Karpas-422 (cell line): ENCODE data around the gene SNX27. TPM values are rescaled to one million over a fixed set of nuclear protein-coding genes. Genes with fewer than 3 reads are reported as not detected.

ENCODE experiments used
- DNase-seq: peaks from one replicate; pipeline ENCODE4 v3.0.0-alpha.2; 2015
- H2AFZ ChIP-seq: fragments of 200-600 bp; sonication (generic); 2 replicates; pipeline ENCODE4 v1.6.1; 2014; ENCODE audit warnings: antibody characterized with exemption, low read length, mixed read lengths
- H3K27ac ChIP-seq: fragments of 200-600 bp; sonication (generic); 2 replicates; pipeline ENCODE4 v1.5.1; 2014; ENCODE audit warnings: mild to moderate bottlenecking, low read length, moderate library complexity
- H3K27me3 ChIP-seq: fragments of 200-600 bp; sonication (generic); 2 replicates; pipeline ENCODE4 v1.6.1; 2014; ENCODE audit warnings: low read length, mixed read lengths
- H3K36me3 ChIP-seq: fragments of 200-600 bp; sonication (generic); 2 replicates; pipeline ENCODE4 v1.6.1; 2014; ENCODE audit warnings: low read length, mixed read lengths; ENCODE audit not compliant: insufficient read depth
- H3K4me1 ChIP-seq: fragments of 200-600 bp; sonication (generic); 2 replicates; pipeline ENCODE4 v1.6.1; 2014; ENCODE audit warnings: mild to moderate bottlenecking, low read length, mixed read lengths
- H3K4me2 ChIP-seq: fragments of 200-600 bp; sonication (generic); 2 replicates; pipeline ENCODE4 v1.6.1; 2014; ENCODE audit warnings: low read length, low read depth, mild to moderate bottlenecking; ENCODE audit not compliant: poor library complexity, severe bottlenecking
- H3K4me3 ChIP-seq: fragments of 200-600 bp; sonication (generic); 2 replicates; pipeline ENCODE4 v1.5.1; 2014; ENCODE audit warnings: mild to moderate bottlenecking, antibody characterized with exemption, low read length, mixed read lengths
- H3K79me2 ChIP-seq: fragments of 200-600 bp; sonication (generic); 2 replicates; pipeline ENCODE4 v1.6.1; 2014; ENCODE audit warnings: mild to moderate bottlenecking, low read length, mixed read lengths
- H3K9ac ChIP-seq: fragments of 200-600 bp; sonication (generic); 2 replicates; pipeline ENCODE4 v1.6.0; 2014; ENCODE audit warnings: low read length
- H3K9me2 ChIP-seq: fragments of 200-600 bp; sonication (generic), shearing (Covaris generic); replicated peaks from 2 replicates; pipeline ENCODE4 v1.6.0; 2014; ENCODE audit warnings: mild to moderate bottlenecking, low read length, moderate library complexity; ENCODE audit not compliant: insufficient read depth
- H3K9me3 ChIP-seq: fragments of 300-700, 200-600 bp; sonication (generic); 2 replicates; pipeline ENCODE4 v1.6.1; 2014; ENCODE audit warnings: low read length, mixed read lengths
- H4K20me1 ChIP-seq: fragments of 200-600 bp; sonication (generic); 2 replicates; pipeline ENCODE4 v1.6.1; 2014; ENCODE audit warnings: mild to moderate bottlenecking, antibody characterized with exemption, low read length, low read depth; ENCODE audit not compliant: insufficient read depth
- total RNA-seq: library from RNA; depleted of rRNA; stranded (reverse); fragments of >200 nt; shearing (Covaris generic); gene quantifications from 2 replicates; pipeline ENCODE4 v1.2.3, GENCODE V29; 2014; ENCODE audit warnings: low replicate concordance

Gene SNX27
- total RNA-seq, 1 experiment from 2014 or later: 40.4 TPM

DNA sequence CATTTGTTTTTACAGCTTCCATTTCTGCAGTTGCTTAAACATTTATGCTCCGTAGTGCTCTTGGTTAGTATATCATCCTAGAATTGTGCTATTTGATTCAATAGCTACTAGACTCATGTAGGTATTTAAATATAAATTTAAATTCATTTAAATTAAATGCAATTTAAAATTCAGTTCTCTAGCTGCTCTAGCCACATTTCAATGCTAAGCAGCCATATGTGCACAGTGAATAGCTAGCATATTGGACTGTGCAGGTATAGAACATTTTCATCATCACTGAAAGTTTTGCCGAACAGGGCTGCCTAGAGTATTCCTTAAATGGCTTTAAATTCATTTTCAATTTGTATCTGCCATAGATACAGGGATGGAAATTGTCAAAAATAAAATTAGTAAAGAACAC is 72.3 kb downstream of the SNX27 start:
- DNase-seq: no peak
- H3K27ac ChIP-seq: no peak overlapping the region
- H3K27me3 ChIP-seq: no peaks in the 10 kb centered on the region
- H3K36me3 ChIP-seq: 0 out of 2 replicates have a peak, but pooled peaks cover 4% of the 10 kb centered on the region
- no peak overlapping the region for H2AFZ ChIP-seq
- no peaks in the 10 kb centered on the region for H3K4me1 ChIP-seq
- H3K4me3 ChIP-seq: no peak overlapping the region
- H3K9ac ChIP-seq: no peak overlapping the region
- no peak overlapping the region for H3K4me2 ChIP-seq
- no peaks in the 10 kb centered on the region for H3K9me3 ChIP-seq
- H3K79me2 ChIP-seq: peaks cover 4% of the 10 kb centered on the region; the same call in 1 of the 2 replicates
- H3K9me2 ChIP-seq: no peaks in the 10 kb centered on the region
- no peaks in the 10 kb centered on the region for H4K20me1 ChIP-seq

DNA sequence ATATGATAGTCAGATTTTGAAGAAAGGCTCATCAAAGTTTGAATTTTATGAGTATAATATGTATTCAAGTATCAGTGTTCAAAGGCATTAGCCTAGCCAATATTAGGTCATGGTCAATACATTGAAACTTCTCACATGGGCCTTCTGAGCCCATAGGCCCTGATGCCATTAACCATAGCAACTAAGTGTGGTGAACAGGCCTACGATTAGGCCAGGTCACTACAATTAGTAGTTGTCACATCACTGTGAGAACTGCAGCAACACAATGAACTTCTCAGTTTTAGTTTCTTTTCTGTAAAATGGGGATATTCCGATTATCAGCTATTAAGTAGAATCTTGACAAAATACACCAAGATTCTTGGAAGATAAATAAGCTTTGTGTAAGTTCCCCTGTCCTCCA is 74.7 kb downstream of the SNX27 start:
- Histone ChIP-seq H3K79me2 (no peaks in the 10 kb centered on the region), H3K4me3 (no peak overlapping the region), H3K9me3 (no peaks in the 10 kb centered on the region), H3K9me2 (no peaks in the 10 kb centered on the region), H3K27ac (no peak overlapping the region), H3K36me3 (0 out of 2 replicates have a peak, but pooled peaks cover 4% of the 10 kb centered on the region), H3K9ac (no peak overlapping the region), H3K4me1 (no peaks in the 10 kb centered on the region), H2AFZ (no peak overlapping the region), H4K20me1 (no peaks in the 10 kb centered on the region), H3K27me3 (no peaks in the 10 kb centered on the region), H3K4me2 (no peak overlapping the region)
- DNase-seq: no peak

DNA sequence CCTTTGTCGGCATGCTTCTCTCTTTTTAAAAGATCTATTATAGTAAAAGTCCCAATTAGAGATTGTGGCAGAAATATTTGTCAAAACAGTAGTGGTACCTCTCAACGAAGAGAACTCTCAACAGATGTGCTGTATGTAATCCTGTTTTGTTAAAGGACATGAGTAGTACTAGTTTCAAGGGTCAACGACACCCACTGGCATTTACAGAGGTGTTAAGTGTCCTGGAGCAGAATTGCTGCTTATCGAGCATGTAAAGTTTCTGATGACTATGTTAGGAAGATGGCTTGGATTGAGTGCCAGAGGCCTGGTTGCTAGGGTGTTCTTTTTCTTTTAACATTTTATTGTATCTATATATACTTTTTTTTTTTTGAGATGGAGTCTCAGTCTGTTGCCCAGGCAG is 77.6 kb downstream of the SNX27 start:
- Histone ChIP-seq H3K9ac (no peak overlapping the region), H3K27ac (no peak overlapping the region), H4K20me1 (no peaks in the 10 kb centered on the region), H3K36me3 (peaks cover 11% of the 10 kb centered on the region; the same call in 1 of the 2 replicates), H3K9me2 (no peaks in the 10 kb centered on the region), H3K4me2 (no peak overlapping the region), H3K27me3 (no peaks in the 10 kb centered on the region), H3K9me3 (no peaks in the 10 kb centered on the region), H2AFZ (no peak overlapping the region), H3K4me3 (no peak overlapping the region), H3K4me1 (no peaks in the 10 kb centered on the region), H3K79me2 (no peaks in the 10 kb centered on the region)
- DNase-seq: no peak

DNA sequence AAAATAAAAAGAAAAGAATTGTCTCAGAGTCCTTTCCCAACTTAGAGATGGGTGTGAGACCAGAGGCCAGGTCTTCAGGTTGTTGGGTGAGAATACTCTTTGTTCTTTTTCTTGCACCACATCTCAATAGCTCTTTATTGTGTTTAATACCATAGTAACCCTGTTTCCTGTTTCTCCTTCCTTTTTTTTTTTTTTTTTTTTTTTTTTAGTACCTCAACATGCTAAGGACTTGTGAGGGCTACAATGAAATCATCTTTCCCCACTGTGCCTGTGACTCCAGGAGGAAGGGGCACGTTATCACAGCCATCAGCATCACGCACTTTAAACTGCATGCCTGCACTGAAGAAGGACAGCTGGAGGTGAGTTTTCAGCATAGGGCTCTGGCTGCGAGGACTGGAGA is 80.4 kb downstream of the SNX27 start:
- Histone ChIP-seq H3K4me3 (no peak overlapping the region), H2AFZ (no peak overlapping the region)

DNA sequence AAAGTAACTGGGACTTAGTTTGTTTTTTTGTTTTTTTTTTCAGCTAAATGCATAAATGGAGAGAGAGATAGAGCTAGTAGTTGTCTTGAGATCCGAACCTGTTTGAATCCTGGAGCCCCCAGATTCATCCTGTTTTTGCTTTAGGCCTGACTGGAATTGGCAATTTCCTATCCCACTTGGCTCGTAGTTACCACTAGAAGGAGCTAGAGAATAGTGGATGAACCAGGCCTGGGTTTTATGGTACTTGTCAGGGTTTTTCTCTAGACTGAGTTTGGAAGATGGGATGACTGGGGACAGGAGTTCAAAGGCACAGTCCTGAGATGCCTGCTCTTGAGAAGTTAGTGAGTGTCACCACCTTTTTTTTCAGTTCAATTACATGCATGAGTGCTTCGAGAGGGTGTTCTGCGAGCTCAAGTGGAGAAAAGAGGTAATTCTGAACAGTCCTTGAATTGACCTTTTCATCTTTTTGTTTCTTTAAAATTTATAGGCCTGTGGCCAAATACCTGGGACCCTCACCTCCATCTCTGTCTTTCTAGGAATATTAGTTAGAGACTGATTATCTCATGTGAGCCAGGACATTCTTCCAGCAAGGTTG is 81.3 kb downstream of the SNX27 start:
- H3K36me3 ChIP-seq: peaks cover 7% of the 10 kb centered on the region; the same call in 1 of the 2 replicates

More for the DNA sequence above, 80.4 kb downstream of the SNX27 start:
- DNase-seq: no peak
- H3K4me1 ChIP-seq: no peaks in the 10 kb centered on the region
- no peaks in the 10 kb centered on the region for H4K20me1 ChIP-seq
- H3K27me3 ChIP-seq: no peaks in the 10 kb centered on the region
- H3K36me3 ChIP-seq: peaks cover 7% of the 10 kb centered on the region; the same call in 1 of the 2 replicates
- no peaks in the 10 kb centered on the region for H3K9me3 ChIP-seq
- no peaks in the 10 kb centered on the region for H3K9me2 ChIP-seq
- H3K79me2 ChIP-seq: no peaks in the 10 kb centered on the region
- no peak overlapping the region for H3K4me2 ChIP-seq
- H3K27ac ChIP-seq: no peak overlapping the region
- no peak overlapping the region for H3K9ac ChIP-seq

DNA sequence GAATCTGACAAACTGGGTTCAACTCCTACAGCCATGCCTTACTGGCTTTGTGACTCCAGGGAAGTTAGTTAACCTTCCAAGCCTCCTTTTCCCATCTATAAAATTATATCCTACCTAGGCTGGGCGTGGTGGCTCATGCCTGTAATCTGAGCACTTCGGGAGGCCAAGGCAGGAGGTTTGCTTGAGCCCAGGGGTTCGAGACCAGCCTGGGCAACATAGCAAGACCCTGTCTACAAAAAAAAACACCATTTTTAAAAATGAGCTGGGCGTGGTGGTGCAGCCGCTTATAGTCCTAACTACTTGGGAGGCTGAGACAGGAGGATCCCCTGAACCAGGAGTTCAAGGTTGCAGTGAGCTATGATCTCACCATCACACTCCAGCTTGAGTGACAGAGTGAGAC is 89.7 kb downstream of the SNX27 start:
- H3K36me3 ChIP-seq: peaks cover 4% of the 10 kb centered on the region; the same call in 1 of the 2 replicates
- 0 out of 2 replicates have a peak, but pooled peaks cover 3% of the 10 kb centered on the region for H4K20me1 ChIP-seq
- H2AFZ ChIP-seq: no peak overlapping the region
- no peaks in the 10 kb centered on the region for H3K9me3 ChIP-seq
- no peaks in the 10 kb centered on the region for H3K27me3 ChIP-seq
- H3K4me1 ChIP-seq: no peaks in the 10 kb centered on the region
- H3K79me2 ChIP-seq: no peaks in the 10 kb centered on the region
- no peak overlapping the region for H3K4me2 ChIP-seq
- no peak overlapping the region for H3K4me3 ChIP-seq
- H3K9me2 ChIP-seq: no peaks in the 10 kb centered on the region
- DNase-seq: no peak
- H3K27ac ChIP-seq: no peak overlapping the region
- no peak overlapping the region for H3K9ac ChIP-seq

More for the DNA sequence above, 81.3 kb downstream of the SNX27 start:
- Histone ChIP-seq H3K9ac (no peak overlapping the region), H3K9me3 (no peaks in the 10 kb centered on the region), H3K4me3 (no peak overlapping the region), H3K4me1 (no peaks in the 10 kb centered on the region), H2AFZ (no peak overlapping the region), H3K27ac (no peak overlapping the region), H3K27me3 (no peaks in the 10 kb centered on the region), H4K20me1 (no peaks in the 10 kb centered on the region), H3K4me2 (no peak overlapping the region), H3K9me2 (no peaks in the 10 kb centered on the region), H3K79me2 (no peaks in the 10 kb centered on the region)
- DNase-seq: peak; percentile 57

DNA sequence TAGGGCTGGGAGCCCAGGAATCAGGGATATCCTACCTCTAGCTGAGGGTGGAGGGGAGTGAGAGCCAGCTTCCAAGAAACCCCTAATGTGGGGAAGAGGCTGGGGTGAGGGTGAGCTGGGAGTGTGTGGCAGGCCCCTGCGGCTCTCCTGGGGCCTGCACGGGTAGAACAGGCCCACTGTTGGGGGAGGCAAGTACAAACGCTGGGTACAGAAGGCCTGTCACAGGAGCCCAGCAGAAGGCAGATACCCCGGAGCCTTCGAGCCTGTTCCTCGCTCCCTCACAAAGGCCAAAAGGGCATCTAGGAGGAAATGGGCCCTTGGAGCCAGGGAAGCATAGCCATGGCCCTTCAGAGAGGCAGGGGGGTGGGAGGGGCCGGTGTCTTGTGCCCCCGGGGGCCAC is 91.1 kb downstream of the SNX27 start:
- Histone ChIP-seq H4K20me1 (0 out of 2 replicates have a peak, but pooled peaks cover 3% of the 10 kb centered on the region), H2AFZ (no peak overlapping the region), H3K4me3 (no peak overlapping the region), H3K27ac (no peak overlapping the region), H3K9me2 (no peaks in the 10 kb centered on the region), H3K27me3 (no peaks in the 10 kb centered on the region), H3K36me3 (peaks cover 4% of the 10 kb centered on the region; the same call in 1 of the 2 replicates), H3K4me1 (no peaks in the 10 kb centered on the region), H3K9ac (no peak overlapping the region), H3K79me2 (no peaks in the 10 kb centered on the region), H3K9me3 (no peaks in the 10 kb centered on the region), H3K4me2 (no peak overlapping the region)
- DNase-seq: no peak

DNA sequence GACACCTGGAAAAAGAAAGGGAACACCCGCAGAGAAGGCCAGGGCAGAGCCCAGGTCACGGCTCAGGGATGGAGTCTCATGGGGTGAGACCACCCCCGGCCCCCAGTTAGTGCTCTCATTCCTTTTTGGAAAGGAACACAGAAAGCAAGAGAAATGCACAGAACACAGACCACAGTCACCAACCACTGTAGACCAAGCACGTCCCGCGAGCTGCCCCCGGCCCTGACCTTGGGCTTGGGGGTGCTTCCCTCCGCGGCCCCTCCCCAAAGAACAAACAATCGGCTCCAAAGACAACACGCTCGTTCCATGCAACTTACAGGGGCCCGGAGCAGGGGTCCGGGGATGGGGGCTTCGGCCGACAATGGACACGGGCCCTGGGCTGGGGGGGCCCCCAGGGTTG is 92.0 kb downstream of the SNX27 start:
- H2AFZ ChIP-seq: no peak overlapping the region
- no peaks in the 10 kb centered on the region for H3K9me2 ChIP-seq
- H3K9me3 ChIP-seq: no peaks in the 10 kb centered on the region
- DNase-seq: no peak
- no peak overlapping the region for H3K9ac ChIP-seq
- H3K36me3 ChIP-seq: peaks cover 4% of the 10 kb centered on the region; the same call in 1 of the 2 replicates
- H3K4me1 ChIP-seq: no peaks in the 10 kb centered on the region
- H3K27me3 ChIP-seq: no peaks in the 10 kb centered on the region
- H3K27ac ChIP-seq: no peak overlapping the region
- no peak overlapping the region for H3K4me2 ChIP-seq
- no peak overlapping the region for H3K4me3 ChIP-seq
- no peaks in the 10 kb centered on the region for H3K79me2 ChIP-seq
- 0 out of 2 replicates have a peak, but pooled peaks cover 3% of the 10 kb centered on the region for H4K20me1 ChIP-seq
